SK-N-SH (cell line): ENCODE results near the gene HECTD4. TPM values are rescaled to one million over a fixed set of nuclear protein-coding genes. Genes with fewer than 3 reads are reported as not detected.

ENCODE experiments used
- CTCF ChIA-PET: fragments of 300-600, 350-600 bp; formaldehyde crosslinking; extraction: SDS; loops from one replicate; lab custom pipeline; 2021; lab: Yijun Ruan, JAX
- POLR2A ChIA-PET: fragments of 350-600 bp; sonication (Branson Sonifier 250); formaldehyde crosslinking; extraction: SDS; loops from one replicate; lab custom pipeline; 2020; ENCODE audit warnings: antibody characterized with exemption, inconsistent platforms; lab: Yijun Ruan, JAX
- DNase-seq: peaks from one replicate; pipeline ENCODE4 v3.0.0; 2012
- H2AFZ ChIP-seq: fragments of 200-600 bp; sonication (generic); 2 replicates; pipeline ENCODE4 v1.8.1; 2016; ENCODE audit warnings: antibody characterized with exemption, mild to moderate bottlenecking, low read depth
- H3F3A ChIP-seq: fragments of 200-600 bp; sonication (generic); replicated peaks from 2 replicates; pipeline ENCODE3; 2016; ENCODE audit warnings: antibody characterized with exemption, mild to moderate bottlenecking; ENCODE audit not compliant: insufficient read depth
- H3K27ac ChIP-seq, 2 experiments: fragments of 200-500 bp in 1 of 2; fragments of 200-600 bp in 1 of 2; sonication (Bioruptor generic) in 1 of 2; sonication (generic), shearing (Covaris generic) in 1 of 2; 2 replicates each; pipeline versions ENCODE4 v1.5.1 to v1.6.1; 2014 to 2016; ENCODE audit warnings: low read depth in 2 of 2, inconsistent platforms in 1 of 2, low read length in 1 of 2, mild to moderate bottlenecking in 1 of 2, mixed read lengths in 1 of 2
- H3K27me3 ChIP-seq: fragments of 200-600 bp; sonication (generic), shearing (Covaris generic); 2 replicates; pipeline ENCODE4 v1.6.1; 2016; ENCODE audit warnings: mixed run types; ENCODE audit not compliant: insufficient read depth
- H3K36me3 ChIP-seq, 2 experiments: fragments of 200-500 bp in 1 of 2; fragments of 200-600 bp in 1 of 2; sonication (Bioruptor generic) in 1 of 2; sonication (generic) in 1 of 2; replicated peaks in 1 of 2; 2 replicates each; pipeline versions ENCODE3 to v1.5.1; 2014 to 2016; ENCODE audit warnings: low read length in 1 of 2, mild to moderate bottlenecking in 1 of 2; ENCODE audit not compliant: insufficient read depth in 2 of 2, control insufficient read depth in 1 of 2
- H3K4me1 ChIP-seq, 2 experiments: fragments of 200-500 bp in 1 of 2; fragments of 200-600 bp in 1 of 2; sonication (Bioruptor generic) in 1 of 2; sonication (generic), shearing (Covaris generic) in 1 of 2; 2 replicates each; pipeline versions ENCODE4 v1.5.1 to v1.6.1; 2014 to 2016; ENCODE audit warnings: low read depth in 1 of 2, low read length in 1 of 2, mixed run types in 1 of 2; ENCODE audit not compliant: insufficient read depth in 2 of 2, control insufficient read depth in 1 of 2
- H3K4me2 ChIP-seq: fragments of 200-600 bp; sonication (generic), shearing (Covaris generic); 2 replicates; pipeline ENCODE4 v1.6.1; 2017; ENCODE audit warnings: mixed run types
- H3K4me3 ChIP-seq, 2 experiments: fragments of 200-500 bp in 1 of 2; fragments of 200-600 bp in 1 of 2; sonication (Bioruptor generic) in 1 of 2; sonication (generic), shearing (Covaris generic) in 1 of 2; 2 replicates each; pipeline versions ENCODE4 v1.5.1 to v1.8.1; 2014 to 2016; ENCODE audit warnings: low read depth in 2 of 2, inconsistent platforms in 1 of 2, low read length in 1 of 2, mild to moderate bottlenecking in 1 of 2, mixed read lengths in 1 of 2, moderate library complexity in 1 of 2
- H3K79me2 ChIP-seq: fragments of 200-600 bp; sonication (generic); 2 replicates; pipeline ENCODE4 v1.8.1; 2017; ENCODE audit warnings: mild to moderate bottlenecking; ENCODE audit not compliant: insufficient read depth
- H3K9ac ChIP-seq: fragments of 200-600 bp; sonication (generic); 2 replicates; pipeline ENCODE4 v1.6.1; 2017; ENCODE audit warnings: mixed run types
- H3K9me2 ChIP-seq: fragments of 200-600 bp; sonication (generic); 2 replicates; pipeline ENCODE4 v1.6.1; 2017; ENCODE audit warnings: mixed run types
- H3K9me3 ChIP-seq: fragments of 200-600 bp; sonication (generic); 2 replicates; pipeline ENCODE4 v1.6.1; 2017; ENCODE audit warnings: mixed run types, mild to moderate bottlenecking, moderate library complexity
- H4K20me1 ChIP-seq: fragments of 200-600 bp; sonication (generic); 2 replicates; pipeline ENCODE4 v1.6.1; 2017; ENCODE audit warnings: mild to moderate bottlenecking, mixed run types; ENCODE audit not compliant: insufficient read depth
- CTCF ChIP-seq: fragments of 200-600 bp; sonication (generic); IDR thresholded peaks from 2 replicates; pipeline ENCODE4 v1.6.1; 2017; ENCODE audit warnings: antibody characterized with exemption, mild to moderate bottlenecking, moderate library complexity
- EP300 ChIP-seq, 2 experiments: IDR thresholded peaks; 2 replicates each; pipeline versions ENCODE4 v1.4.0 to v1.6.1; 2012; ENCODE audit warnings: borderline replicate concordance in 1 of 2, low read depth in 1 of 2, low read length in 1 of 2
- FOSL2 ChIP-seq: IDR thresholded peaks from 2 replicates; pipeline ENCODE4 v1.4.0; 2012; ENCODE audit warnings: low read depth, mild to moderate bottlenecking, moderate library complexity, borderline replicate concordance
- FOXJ3 ChIP-seq: sonication (generic); formaldehyde crosslinking; IDR thresholded peaks from 2 replicates; pipeline ENCODE4 v1.5.1; 2020; ENCODE audit warnings: mild to moderate bottlenecking, missing genetic modification reagents
- FOXM1 ChIP-seq: IDR thresholded peaks from 2 replicates; pipeline ENCODE4 v1.4.0; 2012; ENCODE audit warnings: low read depth, mild to moderate bottlenecking
- JUND ChIP-seq: IDR thresholded peaks from 2 replicates; pipeline ENCODE4 v1.4.0; 2012
- MAX ChIP-seq: IDR thresholded peaks from 2 replicates; pipeline ENCODE4 v1.4.0; 2012; ENCODE audit warnings: low read depth
- MEF2A ChIP-seq: IDR thresholded peaks from 2 replicates; pipeline ENCODE4 v1.4.0; 2012; ENCODE audit warnings: low read depth, borderline replicate concordance
- MXI1 ChIP-seq: IDR thresholded peaks from 2 replicates; pipeline ENCODE4 v1.6.1; 2012; ENCODE audit warnings: mild to moderate bottlenecking, low read depth, low read length, improper control_type of control experiment
- NRF1 ChIP-seq: IDR thresholded peaks from 2 replicates; pipeline ENCODE4 v1.6.1; 2012; ENCODE audit warnings: low read depth, mild to moderate bottlenecking, low read length
- PBX3 ChIP-seq: IDR thresholded peaks from 2 replicates; pipeline ENCODE4; 2012
- REST ChIP-seq: IDR thresholded peaks from 2 replicates; pipeline ENCODE4 v1.6.1; 2012; ENCODE audit warnings: mild to moderate bottlenecking, low read depth, low read length, moderate library complexity
- SIN3A ChIP-seq: IDR thresholded peaks from 2 replicates; pipeline ENCODE4 v1.6.1; 2012; ENCODE audit warnings: low read depth, mild to moderate bottlenecking, low read length, moderate library complexity, borderline replicate concordance
- SMC3 ChIP-seq: IDR thresholded peaks from 2 replicates; pipeline ENCODE4 v1.6.1; 2012; ENCODE audit warnings: low read depth, low read length, improper control_type of control experiment
- TAF1 ChIP-seq: IDR thresholded peaks from 2 replicates; pipeline ENCODE4 v1.6.1; 2012; ENCODE audit warnings: low read depth, mild to moderate bottlenecking, low read length, moderate library complexity, borderline replicate concordance
- TCF12 ChIP-seq: IDR thresholded peaks from 2 replicates; pipeline ENCODE4 v1.4.0; 2012
- TEAD4 ChIP-seq: IDR thresholded peaks from 2 replicates; pipeline ENCODE4 v1.4.0; 2012; ENCODE audit warnings: mild to moderate bottlenecking, borderline replicate concordance; ENCODE audit not compliant: insufficient read depth
- USF1 ChIP-seq: IDR thresholded peaks from 2 replicates; pipeline ENCODE4 v1.4.0; 2012; ENCODE audit warnings: low read depth, borderline replicate concordance
- USF2 ChIP-seq: fragments of 150-350 bp; IDR thresholded peaks from 2 replicates; pipeline ENCODE4 v1.6.1; 2017; ENCODE audit warnings: antibody characterized with exemption, low read length, low read depth, borderline replicate concordance
- WGBS: methylation state at CpG from one replicate; pipeline ENCODE4 v1.1.6; 2017; ENCODE audit warnings: low lambda C conversion rate; 5-methylcytosine and 5-hydroxymethylcytosine counted together
- polyA plus RNA-seq, 3 experiments: library from polyadenylated mRNA; depleted of rRNA; stranded (reverse); fragments of >200 nt; gene quantifications; 2 replicates each; pipeline ENCODE4 v1.2.3, GENCODE V29; 2012

The HECTD4 gene
- polyA plus RNA-seq, 1 of the 3 experiments (the other 2 are of a cell fraction), result 14.6 TPM

- Histone ChIP-seq H3K79me2 (no peaks in the 10 kb centered on the region), H3K36me3 (peaks cover 13 to 16% of the 10 kb centered on the region in 2 experiments), H3K27ac (peak overlapping the region in 1 of 2 experiments; percentile 78; a peak in 2 of 4 replicates), H3K27me3 (no peaks in the 10 kb centered on the region), H3K9ac (no peak overlapping the region), H4K20me1 (no peaks in the 10 kb centered on the region), H3K9me3 (no peaks in the 10 kb centered on the region), H3F3A (peaks cover 17% of the 10 kb centered on the region), H3K4me3 (no peak overlapping the region), H2AFZ (no peak overlapping the region), H3K4me1 (peaks cover 6 to 14% of the 10 kb centered on the region in 2 experiments; a peak in 2 of 4 replicates), H3K9me2 (no peaks in the 10 kb centered on the region), H3K4me2 (peak overlapping the region; percentile 26; the same call in 1 of the 2 replicates)
- 31% methylated on average over 3 of the region's 3 CpGs for WGBS
- ChIA-PET CTCF (no interaction called here), POLR2A (no interaction called here)
- TF ChIP-seq FOSL2 (peak; percentile 68; the same call in 1 of the 2 replicates), MEF2A (no peak), NRF1 (no peak), MAX (peak; percentile 28; the same call in 1 of the 2 replicates), JUND (peak; percentile 71)
- no peak for DNase-seq
These were observed 79.2 kb downstream of the HECTD4 start for GRCh38 chr12:112303004-112303403.

GRCh38 chr12:112299704-112300103, 82.5 kb downstream of the HECTD4 start:
- Histone ChIP-seq H3K27ac (no peak overlapping the region), H3K79me2 (no peaks in the 10 kb centered on the region), H3K4me3 (no peak overlapping the region), H3K36me3 (peaks cover 0 to 4% of the 10 kb centered on the region in 2 experiments), H3K9ac (no peak overlapping the region), H3K9me2 (no peaks in the 10 kb centered on the region), H3F3A (peaks cover 17% of the 10 kb centered on the region), H3K9me3 (no peaks in the 10 kb centered on the region), H3K27me3 (no peaks in the 10 kb centered on the region), H3K4me1 (peaks cover 0 to 14% of the 10 kb centered on the region in 2 experiments; a peak in 2 of 4 replicates), H2AFZ (no peak overlapping the region), H4K20me1 (no peaks in the 10 kb centered on the region), H3K4me2 (no peak overlapping the region)
- 91% methylated on average over 3 of the region's 3 CpGs for whole genome bisulfite sequencing
- ChIA-PET POLR2A (no interaction called here), CTCF (no interaction called here)
- no peak for DNase-seq
- TF ChIP-seq SIN3A (no peak), USF1 (no peak), PBX3 (no peak), TEAD4 (no peak), SMC3 (no peak), MXI1 (no peak), MEF2A (no peak), CTCF (no peak), TCF12 (no peak), FOXM1 (no peak), MAX (no peak), FOXJ3 (CRISPR knock-in tag) (no peak), TAF1 (no peak), JUND (no peak), EP300 (IDR thresholded peaks at IDR 0.05; ENCODE audit: borderline replicate concordance in 1 of 2, low read depth in 1 of 2, low read length in 1 of 2) (no peak), USF2 (no peak), REST (no peak)
